Stimulated activated CD4-positive, alpha-beta T cell treated with anti-CD3 and anti-CD28 coated beads, TNF-alpha, amount 100 ng/mL, for 1 hour (primary cell): ENCODE measurements around the gene RPS16.

Source experiments
- DNase-seq, 3 donors: peaks; one replicate each; pipeline ENCODE4 v3.0.0-alpha.2; 2020; ENCODE audit warnings: low read depth in 3 of 3, low spot score in 1 of 3

RPS16 gene

GRCh38 chr19:39422020-39422419 lies 13.7 kb downstream of the RPS16 start:
- no peak for DNase-seq

DNA sequence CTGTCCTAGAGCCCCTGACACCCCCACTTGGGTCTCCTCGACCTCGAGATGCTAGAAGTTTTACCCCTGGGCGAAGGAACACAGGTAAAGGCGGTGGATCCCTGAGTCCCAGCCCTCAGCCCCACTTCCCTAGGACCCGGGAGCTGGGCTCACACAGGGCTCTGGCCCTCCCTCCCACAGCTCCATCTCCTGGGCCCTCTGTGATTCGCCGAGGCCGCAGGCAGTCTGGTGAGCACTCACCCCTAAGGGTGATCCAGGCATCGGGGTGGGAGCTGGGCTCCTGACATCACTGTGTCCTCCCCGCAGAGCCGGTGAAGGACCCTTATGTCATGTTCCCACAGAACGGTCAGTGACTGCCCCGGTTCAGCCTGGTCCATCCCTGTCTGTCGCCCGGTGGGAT lies 15.0 kb downstream of the RPS16 start:
- DNase-seq = no peak

- no peak for DNase-seq
These were observed 16.7 kb downstream of the RPS16 start for GRCh38 chr19:39419003-39419402.

GRCh38 chr19:39417463-39418181 lies 18.1 kb downstream of the RPS16 start:
- DNase-seq = no peak

DNA sequence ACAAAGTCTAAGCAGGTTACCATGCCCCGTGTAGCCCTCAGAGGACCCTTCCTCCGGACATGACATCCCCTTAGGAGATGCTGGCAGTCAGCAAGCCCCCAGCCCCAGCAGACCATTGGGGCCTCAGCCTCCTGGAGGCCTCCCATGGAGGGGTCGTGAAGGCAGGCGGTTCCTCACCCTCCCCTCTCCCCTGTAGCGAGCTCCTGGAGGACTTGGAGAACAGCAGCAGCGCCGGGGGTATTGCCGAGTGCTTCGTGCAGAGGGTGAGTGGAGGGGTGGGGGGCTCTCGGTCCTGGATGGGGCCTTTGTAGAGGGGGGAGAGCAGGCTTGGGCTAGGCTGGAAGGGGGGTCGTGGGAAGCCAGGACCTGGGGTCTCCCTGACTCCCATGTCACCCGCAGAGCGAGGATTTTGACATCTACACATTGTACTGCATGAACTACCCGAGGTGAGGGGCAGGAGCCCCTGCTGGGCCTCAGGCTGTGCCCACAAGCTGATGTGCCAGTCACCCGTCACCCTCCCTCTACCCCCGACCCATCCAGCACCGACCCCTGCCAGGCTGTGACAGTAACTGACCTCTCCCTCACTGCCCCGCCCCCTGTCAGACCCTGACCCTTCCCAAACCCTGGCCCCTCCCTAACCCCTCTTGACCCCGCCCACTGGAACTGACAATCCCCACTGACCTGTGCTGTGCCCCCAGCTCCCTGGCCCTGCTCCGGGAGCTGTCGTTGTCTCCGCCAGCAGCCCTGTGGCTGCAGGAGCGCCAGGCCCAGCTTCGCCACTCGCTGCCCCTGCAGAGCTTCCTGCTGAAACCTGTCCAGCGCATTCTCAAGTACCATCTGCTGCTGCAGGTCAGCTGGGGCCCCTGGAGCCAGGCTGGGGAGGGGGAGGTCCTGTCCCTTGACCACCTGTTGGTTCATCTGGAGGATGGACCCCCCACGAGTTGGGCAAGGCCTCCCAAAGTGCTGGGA lies 19.3 kb downstream of the RPS16 start:
- no peak for DNase-seq

- DNase-seq = no peak
These were observed 20.4 kb downstream of the RPS16 start for GRCh38 chr19:39415111-39416046.

- DNase-seq = no peak
These were observed 21.7 kb downstream of the RPS16 start for GRCh38 chr19:39413911-39414608.

DNA sequence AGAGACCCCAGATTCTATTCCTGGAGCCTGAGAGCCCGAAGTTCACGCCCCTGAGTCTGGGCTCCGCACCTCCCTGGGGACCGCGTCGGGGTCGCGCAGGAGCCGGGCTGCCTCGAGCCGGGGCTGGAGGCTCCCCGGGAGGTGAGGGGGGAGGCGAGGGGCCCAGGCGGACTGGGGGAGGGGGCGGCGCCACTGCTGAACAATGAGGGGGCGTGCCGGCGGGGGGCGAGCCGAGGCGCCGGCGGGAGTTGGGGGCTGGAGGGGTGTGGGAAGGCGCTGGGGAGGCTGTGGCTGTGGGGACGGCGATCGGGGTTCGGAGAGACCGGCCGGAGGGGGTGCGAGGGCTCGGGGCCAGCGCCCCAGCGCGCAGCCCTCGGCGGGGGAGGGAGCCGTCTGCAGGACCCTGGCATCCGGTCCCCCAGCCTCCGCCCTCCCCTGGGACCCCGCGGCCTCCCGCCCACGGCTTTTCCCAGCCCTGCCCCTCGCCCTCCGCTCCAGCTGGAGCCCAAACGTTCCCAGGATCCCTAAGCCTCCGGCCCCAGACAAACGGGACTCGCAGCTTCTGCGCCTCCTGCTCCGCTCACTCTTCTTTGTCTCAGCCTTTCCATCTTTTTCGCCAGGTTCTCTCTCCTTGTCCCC lies 22.4 kb downstream of the RPS16 start:
- no peak for DNase-seq

DNA sequence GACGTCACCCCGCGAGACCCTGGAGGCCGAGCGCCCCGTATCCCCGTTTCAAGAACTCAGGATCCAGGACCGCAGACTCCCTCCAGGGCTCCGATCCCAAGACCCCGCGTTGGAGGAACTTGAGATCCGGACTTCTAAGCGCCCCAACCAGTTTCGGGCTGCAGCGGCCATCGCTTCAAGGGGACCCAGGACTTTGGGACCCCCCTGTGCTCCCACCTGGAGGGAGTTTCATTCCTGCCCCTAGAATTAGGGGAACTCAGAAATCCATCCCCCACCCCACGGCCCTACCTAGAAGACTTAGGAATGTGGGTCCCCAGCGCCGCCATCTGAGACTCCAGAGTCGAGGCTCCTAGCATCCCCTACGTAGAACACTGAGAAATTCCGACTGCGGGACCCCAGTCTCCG lies 22.9 kb downstream of the RPS16 start:
- DNase-seq = no peak

DNA sequence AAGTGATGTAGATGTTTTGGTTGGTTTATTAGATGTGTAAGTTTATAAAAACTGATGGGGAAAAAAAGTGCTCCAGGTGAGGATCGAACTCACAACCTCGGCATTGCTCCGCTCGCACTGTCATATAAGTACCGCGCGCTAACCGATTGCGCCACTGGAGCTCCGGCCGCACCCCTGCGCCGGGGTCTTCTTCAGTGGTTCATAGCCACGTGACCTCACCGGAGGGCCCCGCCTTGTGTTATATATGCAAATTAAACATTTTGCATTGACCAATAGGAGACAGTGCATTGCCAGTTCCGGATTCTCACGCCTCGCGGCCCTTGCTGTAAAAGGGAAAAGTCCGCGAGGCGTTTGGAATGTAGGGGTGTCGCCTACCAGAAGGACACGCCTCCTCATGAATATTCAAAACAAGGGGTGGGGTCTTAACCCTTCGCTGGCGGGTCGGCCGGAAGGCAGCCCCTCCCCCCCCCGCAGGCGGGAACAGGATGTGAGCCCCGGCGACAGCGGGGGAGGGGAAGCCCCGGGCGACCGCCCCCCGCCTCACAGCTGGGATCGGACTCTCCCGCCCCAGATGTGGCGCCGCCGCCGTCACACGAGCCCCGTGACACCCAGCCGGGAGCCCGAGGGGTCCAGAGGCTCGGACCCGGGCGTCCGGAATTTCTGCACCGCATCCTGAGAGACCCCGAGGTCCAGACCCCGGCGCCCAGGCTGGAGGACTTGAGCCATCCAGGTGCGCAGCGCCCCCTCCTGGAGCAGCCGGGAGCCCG lies 23.5 kb downstream of the RPS16 start, which contains the start of gene PLEKHG2:
TSS of gene PLEKHG2 (plus strand) at position 570 of the 767 bp plus-strand sequence. CDS start 1,418 bp downstream, outside the sequence.
- DNase-seq = peak; percentile 94 to 100 (median 99)

- peak; percentile 79 to 86 (median 85) for DNase-seq
These were observed 24.0 kb downstream of the RPS16 start for GRCh38 chr19:39411832-39412099.

- no peak for DNase-seq
These were observed 24.5 kb downstream of the RPS16 start for GRCh38 chr19:39411081-39411831.

DNA sequence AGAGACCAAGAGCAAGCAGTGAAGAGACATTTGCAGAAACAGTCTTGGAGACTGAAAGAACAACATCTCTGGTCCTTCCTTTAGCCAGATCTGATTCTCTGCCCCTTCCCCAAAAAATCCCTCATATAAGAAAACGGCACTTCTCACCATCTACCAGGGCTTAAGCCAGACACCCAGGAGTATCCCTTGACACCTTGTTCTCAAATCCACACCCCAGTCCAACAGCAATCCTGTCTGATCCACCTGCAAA lies 25.0 kb downstream of the RPS16 start:
- DNase-seq = no peak

GRCh38 chr19:39410017-39410830 lies 25.5 kb downstream of the RPS16 start:
- peak in 2 of 3 donors; percentile 58 to 65 for DNase-seq

DNA sequence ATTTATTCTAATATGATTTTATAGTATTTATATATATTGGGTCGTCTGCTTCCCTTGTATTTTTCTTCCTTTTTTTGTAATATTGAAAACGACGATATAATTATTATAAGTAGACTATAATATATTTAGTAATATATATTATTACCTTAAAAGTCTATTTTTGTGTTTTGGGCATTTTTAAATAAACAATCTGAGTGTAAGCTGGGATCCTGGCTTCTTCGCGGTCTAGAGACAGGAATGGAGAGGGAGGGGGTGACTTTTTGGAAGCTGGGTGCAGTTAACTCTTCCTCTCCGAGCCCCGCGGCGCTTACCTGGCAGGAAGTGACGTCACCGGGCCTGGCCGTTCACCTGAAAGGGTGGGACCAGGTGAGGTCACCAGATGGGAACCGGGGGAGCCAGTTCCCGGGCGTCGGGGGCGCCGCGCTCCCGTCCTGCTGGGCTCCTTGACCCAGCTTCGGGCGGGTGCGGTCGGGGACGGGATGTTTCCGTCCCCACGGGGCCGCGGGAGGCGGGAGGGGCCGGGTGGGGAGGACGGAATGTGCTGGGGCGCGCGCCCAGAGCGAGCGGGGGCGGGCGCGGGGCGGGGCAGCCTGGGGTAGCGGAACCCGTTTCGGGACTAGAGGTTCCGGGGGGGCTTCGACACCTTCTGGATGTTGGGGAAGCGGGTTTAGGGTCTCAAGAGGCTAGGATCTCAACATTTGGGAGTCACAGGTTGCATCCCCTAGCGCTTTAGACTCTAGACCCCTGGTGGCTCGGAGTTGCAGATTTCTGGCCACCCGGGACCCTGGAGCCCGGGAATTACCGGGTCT lies 26.3 kb downstream of the RPS16 start:
- peak; percentile 67 to 85 (median 84) for DNase-seq

- no peak for DNase-seq
These were observed 27.1 kb downstream of the RPS16 start for GRCh38 chr19:39408392-39409207.
